DMS 273 treated with DMSO at 0.1 percent for 48 hours (cell line): ENCODE data around the gene TBCD.

Source experiments
- DNase-seq: peaks from one replicate; lab custom pipeline; 2025; lab: John Stamatoyannopoulos, UW

Gene TBCD

GRCh38 chr17:82791532-82791931 is 39.7 kb downstream of the TBCD start:
- no peak for DNase-seq

- DNase-seq, result no peak
Observed at GRCh38 chr17:82793974-82794630, 42.2 kb downstream of the TBCD start.

- DNase-seq, result no peak
Observed at GRCh38 chr17:82794781-82795482, 43.1 kb downstream of the TBCD start.

GRCh38 chr17:82795615-82796014 is 43.8 kb downstream of the TBCD start:
- no peak for DNase-seq

- no peak for DNase-seq
Observed at GRCh38 chr17:82797061-82797460, 45.2 kb downstream of the TBCD start.

GRCh38 chr17:82798752-82799151 is 46.9 kb downstream of the TBCD start:
- no peak for DNase-seq

GRCh38 chr17:82799591-82799990 is 47.7 kb downstream of the TBCD start:
- no peak for DNase-seq

GRCh38 chr17:82800885-82801284 is 49.0 kb downstream of the TBCD start:
- DNase-seq, result no peak

- no peak for DNase-seq
Observed at GRCh38 chr17:82801377-82801970, 49.6 kb downstream of the TBCD start.

- DNase-seq, result no peak
Observed at GRCh38 chr17:82802075-82802780, 50.4 kb downstream of the TBCD start.

- DNase-seq, result no peak
Observed at GRCh38 chr17:82803185-82803584, 51.3 kb downstream of the TBCD start.

GRCh38 chr17:82803606-82804005 is 51.7 kb downstream of the TBCD start:
- no peak for DNase-seq

- no peak for DNase-seq
Observed at GRCh38 chr17:82804442-82805191, 52.8 kb downstream of the TBCD start.

GRCh38 chr17:82805254-82805653 is 53.4 kb downstream of the TBCD start:
- no peak for DNase-seq

- DNase-seq, result no peak
Observed at GRCh38 chr17:82805823-82806222, 54.0 kb downstream of the TBCD start.

- DNase-seq, result no peak
Observed at GRCh38 chr17:82806645-82807044, 54.8 kb downstream of the TBCD start.

- DNase-seq, result no peak
Observed at GRCh38 chr17:82807101-82807500, 55.2 kb downstream of the TBCD start.

- no peak for DNase-seq
Observed at GRCh38 chr17:82807562-82807961, 55.7 kb downstream of the TBCD start.

GRCh38 chr17:82808006-82808405 is 56.1 kb downstream of the TBCD start:
- no peak for DNase-seq

- no peak for DNase-seq
Observed at GRCh38 chr17:82808921-82809905, 57.3 kb downstream of the TBCD start.
